IgD-negative memory B cell (primary cell): ENCODE results near the gene MAMDC2. TPM values are rescaled to one million over a fixed set of nuclear protein-coding genes. Genes with fewer than 3 reads are reported as not detected.
A peak's percentile ranks its signal among the peaks of the same experiment; 100 is the strongest.
"Not testable (repeated sequence)": the region's sequence is repeated elsewhere in the genome, so short reads cannot be mapped to it uniquely, and the experiment has no call there.

Source experiments
- H3K27ac Mint-ChIP-seq, 3 donors: one replicate each; pipeline ENCODE4 v1.8.0; 2020 to 2022; ENCODE audit warnings: mild to moderate bottlenecking in 3 of 3, mixed read lengths in 3 of 3, moderate library complexity in 1 of 3
- H3K27me3 Mint-ChIP-seq: one replicate; pipeline ENCODE4 v1.8.0; 2021; ENCODE audit warnings: mixed read lengths
- H3K36me3 Mint-ChIP-seq: one replicate; pipeline ENCODE4 v1.8.0; 2020; ENCODE audit warnings: mild to moderate bottlenecking, mixed read lengths
- H3K4me1 Mint-ChIP-seq, 3 donors: one replicate each; pipeline ENCODE4 v1.8.0; 2020 to 2022; ENCODE audit warnings: mixed read lengths in 3 of 3, mild to moderate bottlenecking in 1 of 3
- H3K4me3 Mint-ChIP-seq, 4 donors: one replicate each; pipeline ENCODE4 v1.8.0; 2020 to 2022; ENCODE audit warnings: mild to moderate bottlenecking in 4 of 4, mixed read lengths in 4 of 4, moderate library complexity in 3 of 4
- H3K9me3 Mint-ChIP-seq, 3 donors: one replicate each; pipeline ENCODE4 v1.8.0; 2020 to 2021; ENCODE audit warnings: mixed read lengths in 3 of 3, mild to moderate bottlenecking in 1 of 3
- polyA plus RNA-seq: library from polyadenylated mRNA; unstranded; fragments of 300-500 nt; fragmentation: Illumina TruSeq; gene quantifications from one replicate; pipeline ENCODE4 v1.2.3, GENCODE V29; 2021

Gene MAMDC2
- polyA plus RNA-seq, 1 donor from 2014 or later = not detected

GRCh38 chr9:70177121-70177520, 133.5 kb downstream of the MAMDC2 start:
- Mint-ChIP-seq H3K27me3 (peaks cover 2% of the 10 kb centered on the region), H3K4me3 (no peak overlapping the region), H3K4me1 (no peaks in the 10 kb centered on the region), H3K27ac (no peak overlapping the region), H3K9me3 (peaks cover 0 to 10% (median 7%) of the 10 kb centered on the region in 3 donors), H3K36me3 (no peaks in the 10 kb centered on the region)

- Mint-ChIP-seq H3K4me1 (no peaks in the 10 kb centered on the region), H3K27me3 (peaks cover 5% of the 10 kb centered on the region), H3K9me3 (peaks cover 0 to 26% (median 24%) of the 10 kb centered on the region in 3 donors)
Observed at GRCh38 chr9:70192707-70193106, 149.1 kb downstream of the MAMDC2 start.

GRCh38 chr9:70195456-70195855, 151.8 kb downstream of the MAMDC2 start:
- Mint-ChIP-seq H3K4me3 (no peak overlapping the region), H3K27me3 (peaks cover 5% of the 10 kb centered on the region), H3K4me1 (no peaks in the 10 kb centered on the region), H3K27ac (no peak overlapping the region), H3K36me3 (no peaks in the 10 kb centered on the region), H3K9me3 (peaks cover 0 to 23% (median 14%) of the 10 kb centered on the region in 3 donors)

More at GRCh38 chr9:70192707-70193106, 149.1 kb downstream of the MAMDC2 start:
- Mint-ChIP-seq H3K36me3 (no peaks in the 10 kb centered on the region), H3K4me3 (no peak overlapping the region), H3K27ac (no peak overlapping the region)

- Mint-ChIP-seq H3K36me3 (no peaks in the 10 kb centered on the region), H3K4me1 (no peaks in the 10 kb centered on the region), H3K27me3 (peaks cover 2% of the 10 kb centered on the region), H3K4me3 (no peak overlapping the region), H3K27ac (no peak overlapping the region), H3K9me3 (peaks cover 0 to 23% (median 6%) of the 10 kb centered on the region in 3 donors)
Observed at GRCh38 chr9:70197216-70198044, 153.8 kb downstream of the MAMDC2 start.

GRCh38 chr9:70204743-70205142, 161.1 kb downstream of the MAMDC2 start:
- not testable (repeated sequence) for H3K27me3 Mint-ChIP-seq, H3K36me3 Mint-ChIP-seq, H3K27ac Mint-ChIP-seq, H3K4me1 Mint-ChIP-seq
- Mint-ChIP-seq H3K4me3 (peak overlapping the region in 1 of 4 donors; percentile 41), H3K9me3 (peaks cover 3 to 16% (median 9%) of the 10 kb centered on the region in 3 donors)

GRCh38 chr9:70205366-70206020, 161.8 kb downstream of the MAMDC2 start:
- Mint-ChIP-seq H3K27ac (no peak overlapping the region), H3K27me3 (no peaks in the 10 kb centered on the region), H3K9me3 (peaks cover 3 to 18% (median 10%) of the 10 kb centered on the region in 3 donors), H3K4me1 (no peaks in the 10 kb centered on the region), H3K36me3 (no peaks in the 10 kb centered on the region), H3K4me3 (no peak overlapping the region)

- no peak overlapping the region for H3K4me3 Mint-ChIP-seq
- no peaks in the 10 kb centered on the region for H3K27me3 Mint-ChIP-seq
- no peak overlapping the region for H3K27ac Mint-ChIP-seq
- peaks cover 0 to 6% (median 1%) of the 10 kb centered on the region in 3 donors for H3K9me3 Mint-ChIP-seq
- no peaks in the 10 kb centered on the region for H3K4me1 Mint-ChIP-seq
- H3K36me3 Mint-ChIP-seq = no peaks in the 10 kb centered on the region
Observed at GRCh38 chr9:70217029-70217428, 173.4 kb downstream of the MAMDC2 start.

- Mint-ChIP-seq H3K4me1 (no peaks in the 10 kb centered on the region), H3K4me3 (no peak overlapping the region), H3K27me3 (no peaks in the 10 kb centered on the region)
Observed at GRCh38 chr9:70218767-70219166, 175.1 kb downstream of the MAMDC2 start.

GRCh38 chr9:70220216-70220615, 176.6 kb downstream of the MAMDC2 start:
- H3K27me3 Mint-ChIP-seq = no peaks in the 10 kb centered on the region
- H3K4me1 Mint-ChIP-seq = no peaks in the 10 kb centered on the region
- H3K27ac Mint-ChIP-seq = no peak overlapping the region
- H3K9me3 Mint-ChIP-seq = peaks cover 0 to 3% (median 0%) of the 10 kb centered on the region in 3 donors
- H3K36me3 Mint-ChIP-seq = no peaks in the 10 kb centered on the region
- no peak overlapping the region for H3K4me3 Mint-ChIP-seq

More at GRCh38 chr9:70218767-70219166, 175.1 kb downstream of the MAMDC2 start:
- peaks cover 0 to under 1% (median 0%) of the 10 kb centered on the region in 3 donors for H3K9me3 Mint-ChIP-seq
- H3K36me3 Mint-ChIP-seq = no peaks in the 10 kb centered on the region
- H3K27ac Mint-ChIP-seq = no peak overlapping the region

GRCh38 chr9:70222354-70222753, 178.7 kb downstream of the MAMDC2 start:
- H3K27ac Mint-ChIP-seq = no peak overlapping the region

GRCh38 chr9:70228118-70228517, 184.5 kb downstream of the MAMDC2 start:
- peaks cover under 1% of the 10 kb centered on the region for H3K27me3 Mint-ChIP-seq
- no peak overlapping the region for H3K27ac Mint-ChIP-seq
- H3K36me3 Mint-ChIP-seq = peaks cover 2% of the 10 kb centered on the region
- peaks cover 0 to 3% (median 0%) of the 10 kb centered on the region in 3 donors for H3K9me3 Mint-ChIP-seq
- H3K4me3 Mint-ChIP-seq = no peak overlapping the region
- no peaks in the 10 kb centered on the region for H3K4me1 Mint-ChIP-seq

More at GRCh38 chr9:70222354-70222753, 178.7 kb downstream of the MAMDC2 start:
- peaks cover 0 to 3% (median 0%) of the 10 kb centered on the region in 3 donors for H3K9me3 Mint-ChIP-seq
- H3K4me3 Mint-ChIP-seq = no peak overlapping the region
- H3K4me1 Mint-ChIP-seq = no peaks in the 10 kb centered on the region
- H3K36me3 Mint-ChIP-seq = no peaks in the 10 kb centered on the region
- no peaks in the 10 kb centered on the region for H3K27me3 Mint-ChIP-seq

- no peak overlapping the region for H3K4me3 Mint-ChIP-seq
- peaks cover 4% of the 10 kb centered on the region for H3K27me3 Mint-ChIP-seq
- H3K36me3 Mint-ChIP-seq = peaks cover 2% of the 10 kb centered on the region
- no peak overlapping the region for H3K27ac Mint-ChIP-seq
- H3K4me1 Mint-ChIP-seq = no peaks in the 10 kb centered on the region
- H3K9me3 Mint-ChIP-seq = peaks cover 0 to 3% (median 0%) of the 10 kb centered on the region in 3 donors
Observed at GRCh38 chr9:70228611-70229010, 185.0 kb downstream of the MAMDC2 start.

- Mint-ChIP-seq H3K4me1 (no peaks in the 10 kb centered on the region), H3K9me3 (peaks cover 0 to 7% (median 0%) of the 10 kb centered on the region in 3 donors), H3K36me3 (peaks cover 2% of the 10 kb centered on the region), H3K4me3 (no peak overlapping the region), H3K27me3 (peaks cover 4% of the 10 kb centered on the region), H3K27ac (no peak overlapping the region)
Observed at GRCh38 chr9:70229026-70229425, 185.4 kb downstream of the MAMDC2 start.

GRCh38 chr9:70229579-70229978, 185.9 kb downstream of the MAMDC2 start:
- Mint-ChIP-seq H3K4me1 (no peaks in the 10 kb centered on the region), H3K4me3 (no peak overlapping the region), H3K36me3 (peaks cover 3% of the 10 kb centered on the region), H3K9me3 (peaks cover 0 to 7% (median 0%) of the 10 kb centered on the region in 3 donors), H3K27ac (no peak overlapping the region), H3K27me3 (peaks cover 4% of the 10 kb centered on the region)

- no peak overlapping the region for H3K27ac Mint-ChIP-seq
- no peaks in the 10 kb centered on the region for H3K4me1 Mint-ChIP-seq
- H3K27me3 Mint-ChIP-seq = peaks cover 9% of the 10 kb centered on the region
- H3K4me3 Mint-ChIP-seq = no peak overlapping the region
- peaks cover 0 to 3% (median 1%) of the 10 kb centered on the region in 3 donors for H3K9me3 Mint-ChIP-seq
- H3K36me3 Mint-ChIP-seq = peaks cover 4% of the 10 kb centered on the region
Observed at GRCh38 chr9:70232476-70232875, 188.8 kb downstream of the MAMDC2 start.
